Activated T-cell treated with anti-CD3 and anti-CD28 coated beads, Interleukin-2, amount 50 U/mL, for 24 hours (primary cell): ENCODE results near the gene ADGRG6.
A peak's percentile ranks its signal among the peaks of the same experiment; 100 is the strongest.

ENCODE experiments used
- DNase-seq: peaks from one replicate; pipeline ENCODE4 v3.0.0-alpha.2; 2020
- H3K27ac Mint-ChIP-seq: 2 replicates; pipeline ENCODE4 v1.8.0; 2020; ENCODE audit warnings: mild to moderate bottlenecking, mixed read lengths
- H3K27me3 Mint-ChIP-seq: 2 replicates; pipeline ENCODE4 v1.8.0; 2020; ENCODE audit warnings: mixed read lengths
- H3K36me3 Mint-ChIP-seq: 2 replicates; pipeline ENCODE4 v1.8.0; 2020; ENCODE audit warnings: low read depth, mixed read lengths
- H3K4me1 Mint-ChIP-seq: 2 replicates; pipeline ENCODE4 v1.8.0; 2020; ENCODE audit warnings: low read depth, mixed read lengths
- H3K4me3 Mint-ChIP-seq: 2 replicates; pipeline ENCODE4 v1.8.0; 2020; ENCODE audit warnings: mild to moderate bottlenecking, moderate library complexity, mixed read lengths
- H3K9me3 Mint-ChIP-seq: 2 replicates; pipeline ENCODE4 v1.8.0; 2020; ENCODE audit warnings: mixed read lengths

Gene ADGRG6

DNA sequence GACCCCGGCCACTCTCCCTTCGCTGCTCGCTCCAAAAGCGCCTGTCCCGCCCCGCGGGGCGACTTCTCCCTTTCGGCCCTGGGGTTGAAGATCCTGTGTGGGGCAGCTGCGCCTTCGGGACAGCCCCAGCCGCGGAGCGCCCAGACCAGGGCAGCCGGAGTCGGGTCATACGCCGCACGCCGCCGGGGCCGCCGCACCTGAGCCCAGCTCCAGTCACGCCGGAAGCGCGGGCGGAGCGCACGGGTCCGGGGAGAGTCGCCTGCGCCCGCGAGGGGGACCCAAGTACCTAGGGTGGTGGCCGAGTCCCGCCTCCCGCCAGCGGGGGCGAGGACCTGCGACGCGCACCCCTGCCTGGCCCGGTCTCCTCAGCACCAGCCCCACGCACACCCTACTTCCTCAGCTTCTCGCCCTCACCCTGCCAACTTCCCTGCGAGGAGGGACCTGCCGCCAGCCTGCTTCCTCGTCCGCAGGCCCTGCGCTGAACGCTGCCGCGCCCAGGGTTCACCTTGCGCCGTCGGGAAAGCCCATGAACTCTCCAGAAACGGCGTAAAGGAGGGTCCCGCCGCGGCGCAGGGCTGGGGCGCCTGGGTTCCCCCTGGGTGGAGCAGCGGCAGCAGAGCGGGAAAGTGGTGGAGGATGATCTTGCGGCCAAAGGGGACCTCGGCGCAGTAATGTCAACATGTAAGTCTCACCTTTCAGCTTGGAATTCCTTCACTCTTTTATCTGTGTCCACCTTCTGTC is at the start of gene ADGRG6:
Gene ADGRG6, plus strand, starts transcription at position 357 of the 741 bp plus-strand sequence. Its CDS starts 323 bp downstream, at position 680.
- H3K4me1 Mint-ChIP-seq = peaks cover 15% of the 10 kb centered on the region
- no peaks in the 10 kb centered on the region for H3K9me3 Mint-ChIP-seq
- H3K36me3 Mint-ChIP-seq = no peaks in the 10 kb centered on the region
- no peak within 1 kb of the TSS for H3K27ac Mint-ChIP-seq
- peaks cover 36% of the 10 kb centered on the region for H3K27me3 Mint-ChIP-seq
- H3K4me3 Mint-ChIP-seq = peak within 1 kb of the TSS; percentile 78
- peak; percentile 73 for DNase-seq

DNA sequence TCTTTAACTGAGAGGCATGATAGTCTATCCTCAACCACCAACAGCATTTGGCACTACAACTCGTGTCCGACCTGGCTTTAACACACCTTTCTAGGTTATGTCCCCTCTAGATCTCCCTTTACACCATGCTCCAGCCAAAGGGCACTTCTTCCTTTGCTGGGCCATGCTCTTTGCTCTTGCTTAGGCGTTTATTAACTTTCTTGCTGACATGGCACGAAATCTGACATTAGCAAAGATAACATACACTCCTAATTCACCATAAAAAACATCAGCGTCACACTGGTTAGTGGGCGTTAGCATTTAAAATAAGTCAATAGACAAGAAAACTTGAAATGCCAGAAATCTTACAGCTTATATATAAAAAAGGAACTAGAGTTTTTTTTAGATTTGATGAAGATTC is 47.3 kb upstream of the ADGRG6 start:
- no peaks in the 10 kb centered on the region for H3K9me3 Mint-ChIP-seq
- no peak for DNase-seq
- H3K27me3 Mint-ChIP-seq = no peaks in the 10 kb centered on the region
- H3K4me1 Mint-ChIP-seq = no peaks in the 10 kb centered on the region
- no peaks in the 10 kb centered on the region for H3K36me3 Mint-ChIP-seq
- no peak overlapping the region for H3K27ac Mint-ChIP-seq
- H3K4me3 Mint-ChIP-seq = no peak overlapping the region

DNA sequence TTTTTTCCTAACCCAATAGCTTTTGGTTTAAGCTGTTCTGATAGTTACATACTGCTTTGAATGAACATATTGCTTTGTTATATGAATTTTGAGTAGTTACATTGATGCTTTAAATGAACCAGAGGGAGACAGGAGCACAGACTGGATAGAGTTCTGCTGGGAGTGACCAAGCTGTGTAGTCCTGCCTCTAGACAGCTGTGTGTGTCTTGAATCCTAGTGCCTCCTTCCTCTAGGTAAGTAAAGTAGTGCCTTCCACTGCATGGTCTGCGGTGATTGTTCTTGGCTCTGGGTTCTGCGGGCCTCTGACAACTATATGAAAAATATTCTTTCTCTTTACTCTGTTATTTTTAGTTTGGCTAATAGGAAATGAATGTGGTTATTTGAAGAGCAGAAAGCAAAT is 46.0 kb upstream of the ADGRG6 start:
- Mint-ChIP-seq H3K4me3 (no peak overlapping the region), H3K36me3 (no peaks in the 10 kb centered on the region), H3K27me3 (no peaks in the 10 kb centered on the region), H3K27ac (no peak overlapping the region), H3K4me1 (no peaks in the 10 kb centered on the region), H3K9me3 (no peaks in the 10 kb centered on the region)
- DNase-seq = no peak

DNA sequence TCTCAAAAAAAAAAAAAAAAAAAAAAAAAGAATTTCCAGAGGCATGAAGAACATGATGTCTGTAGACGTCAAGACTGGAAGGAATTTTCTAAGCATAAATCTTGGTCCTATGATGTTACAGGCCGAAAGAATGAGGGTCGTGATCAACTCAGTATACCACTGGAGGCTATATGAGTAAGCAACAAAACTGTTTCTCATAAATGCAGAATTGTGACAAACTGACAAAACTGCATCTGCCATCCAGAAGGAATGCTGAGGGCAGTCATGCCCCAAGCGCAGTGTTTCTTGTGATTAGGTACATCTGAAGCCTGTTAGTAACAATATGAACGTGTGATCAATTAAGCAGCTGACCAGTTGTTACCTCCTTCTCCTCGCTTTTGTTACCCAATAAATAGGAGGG is 43.5 kb upstream of the ADGRG6 start:
- no peak for DNase-seq
- H3K27ac Mint-ChIP-seq = no peak overlapping the region
- no peaks in the 10 kb centered on the region for H3K27me3 Mint-ChIP-seq
- no peak overlapping the region for H3K4me3 Mint-ChIP-seq
- H3K36me3 Mint-ChIP-seq = no peaks in the 10 kb centered on the region
- no peaks in the 10 kb centered on the region for H3K4me1 Mint-ChIP-seq
- H3K9me3 Mint-ChIP-seq = no peaks in the 10 kb centered on the region

DNA sequence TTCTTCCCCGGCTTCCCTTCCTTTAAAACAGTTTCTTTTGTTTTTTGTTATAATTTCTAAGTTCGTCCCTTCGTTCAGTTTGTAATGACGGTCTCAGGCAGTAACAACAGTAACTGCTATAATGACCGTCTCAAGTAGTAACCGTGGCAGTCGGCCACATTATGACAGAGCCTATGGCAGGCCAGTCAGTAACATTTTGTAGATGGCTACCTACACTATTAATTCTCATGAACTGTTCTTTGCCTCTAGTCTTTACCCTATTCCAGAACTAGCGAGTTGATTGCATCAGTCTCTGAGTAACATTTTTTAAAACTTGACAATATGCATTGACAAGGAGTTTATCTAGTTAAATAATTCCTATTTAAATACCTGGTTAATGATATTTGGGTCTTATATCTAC is 43.0 kb upstream of the ADGRG6 start:
- Mint-ChIP-seq H3K4me3 (no peak overlapping the region), H3K36me3 (no peaks in the 10 kb centered on the region), H3K27ac (no peak overlapping the region), H3K27me3 (no peaks in the 10 kb centered on the region), H3K9me3 (no peaks in the 10 kb centered on the region), H3K4me1 (no peaks in the 10 kb centered on the region)
- DNase-seq = no peak

DNA sequence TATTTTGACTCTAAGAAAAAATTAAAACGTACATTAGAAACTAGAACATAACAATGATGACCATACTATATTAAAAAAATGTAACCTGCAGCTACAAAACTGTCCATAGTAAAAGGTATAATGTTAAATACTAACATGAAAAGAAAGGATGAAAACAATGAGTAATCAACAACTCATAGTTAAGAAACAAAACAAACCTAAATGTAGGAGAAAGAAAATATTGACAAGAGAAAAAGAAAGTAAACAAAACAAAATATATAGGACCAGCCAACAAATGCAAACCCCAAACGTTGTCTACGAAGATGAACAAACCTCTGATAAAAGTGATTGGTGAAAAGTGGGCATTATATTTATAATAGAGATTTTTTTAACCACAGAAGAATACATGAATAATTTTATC is 41.1 kb upstream of the ADGRG6 start:
- DNase-seq = no peak
- no peaks in the 10 kb centered on the region for H3K4me1 Mint-ChIP-seq
- H3K4me3 Mint-ChIP-seq = no peak overlapping the region
- no peaks in the 10 kb centered on the region for H3K9me3 Mint-ChIP-seq
- no peaks in the 10 kb centered on the region for H3K27me3 Mint-ChIP-seq
- no peak overlapping the region for H3K27ac Mint-ChIP-seq
- H3K36me3 Mint-ChIP-seq = no peaks in the 10 kb centered on the region

DNA sequence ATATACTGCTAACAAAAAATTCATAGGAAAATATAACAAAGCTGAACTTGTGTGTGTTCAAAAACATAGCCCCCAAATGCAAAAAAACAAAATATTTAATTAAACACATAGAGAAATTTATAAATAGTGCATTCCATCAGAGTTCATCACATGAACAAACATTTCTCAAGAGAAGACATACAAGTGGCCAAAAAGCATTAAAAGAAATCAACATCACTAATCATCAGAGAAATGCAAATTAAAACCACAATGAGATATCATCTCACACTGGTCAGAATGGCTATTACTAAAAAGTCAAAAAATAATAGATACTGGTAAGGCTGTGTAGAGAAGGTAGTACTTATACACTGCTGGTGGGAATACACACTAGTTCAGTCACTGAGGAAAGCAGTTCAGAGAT is 39.6 kb upstream of the ADGRG6 start:
- no peaks in the 10 kb centered on the region for H3K36me3 Mint-ChIP-seq
- DNase-seq = no peak
- H3K4me3 Mint-ChIP-seq = no peak overlapping the region
- no peaks in the 10 kb centered on the region for H3K27me3 Mint-ChIP-seq
- no peaks in the 10 kb centered on the region for H3K4me1 Mint-ChIP-seq
- no peak overlapping the region for H3K27ac Mint-ChIP-seq
- H3K9me3 Mint-ChIP-seq = no peaks in the 10 kb centered on the region

DNA sequence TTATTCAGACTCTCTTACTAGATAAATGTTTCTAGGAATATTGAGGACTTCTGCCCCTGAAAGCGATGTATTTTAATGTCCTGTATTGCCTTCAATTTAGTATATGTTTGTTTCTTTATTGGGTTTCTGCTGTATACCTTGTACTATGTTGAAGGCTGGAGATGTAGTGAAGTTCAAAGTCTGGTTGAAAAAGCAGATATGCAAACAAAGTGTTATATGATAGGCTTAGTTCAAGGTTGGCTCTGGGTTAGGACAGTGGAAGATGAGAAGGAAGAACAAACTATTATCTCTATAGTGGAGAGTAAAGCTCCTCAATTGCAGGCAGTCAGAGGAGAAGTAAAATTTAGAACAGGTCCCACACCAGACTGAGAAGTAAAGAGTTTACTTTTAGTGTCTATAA is 36.3 kb upstream of the ADGRG6 start:
- Mint-ChIP-seq H3K27ac (no peak overlapping the region), H3K27me3 (no peaks in the 10 kb centered on the region), H3K9me3 (no peaks in the 10 kb centered on the region), H3K36me3 (no peaks in the 10 kb centered on the region), H3K4me3 (no peak overlapping the region), H3K4me1 (no peaks in the 10 kb centered on the region)
- DNase-seq = no peak

DNA sequence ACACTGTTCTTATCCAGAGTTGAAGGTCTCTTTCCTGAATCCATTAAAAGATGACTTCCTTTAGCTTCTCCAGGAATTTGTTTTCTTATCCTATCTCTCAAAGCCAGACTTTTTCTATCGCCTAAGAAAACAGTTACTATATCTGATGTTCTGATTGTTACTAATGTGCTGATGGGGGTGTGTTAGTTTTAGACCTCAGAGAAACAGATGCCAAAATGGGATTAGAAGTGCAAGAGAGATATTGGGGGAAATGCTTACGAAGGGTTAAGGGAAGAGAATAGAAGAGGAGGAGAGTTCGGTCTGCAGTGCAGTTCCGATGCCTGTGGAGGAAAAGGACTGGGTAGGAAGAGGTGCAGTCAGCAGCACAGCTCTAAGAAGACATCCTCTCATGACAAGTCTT is 35.7 kb upstream of the ADGRG6 start:
- Mint-ChIP-seq H3K9me3 (no peaks in the 10 kb centered on the region), H3K4me3 (no peak overlapping the region), H3K27ac (no peak overlapping the region), H3K36me3 (no peaks in the 10 kb centered on the region), H3K4me1 (no peaks in the 10 kb centered on the region), H3K27me3 (no peaks in the 10 kb centered on the region)
- DNase-seq = no peak

DNA sequence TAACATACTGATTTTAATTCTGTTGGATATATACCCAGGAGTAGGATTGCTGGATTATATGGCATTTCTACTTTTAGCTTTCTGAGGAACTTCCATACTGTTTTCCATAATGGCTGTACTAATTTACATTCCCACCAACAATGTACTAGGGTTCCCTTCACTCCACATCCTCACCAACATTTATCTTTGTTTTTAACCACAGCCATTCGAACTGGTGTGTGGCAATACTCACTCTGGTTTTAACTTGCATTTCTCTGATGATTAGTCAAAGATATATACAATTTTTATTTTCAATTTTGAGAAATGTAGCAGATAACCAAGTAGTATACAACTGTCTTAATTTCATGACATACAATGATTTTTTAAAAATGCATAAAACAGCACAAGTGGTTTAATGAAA is 30.3 kb upstream of the ADGRG6 start:
- no peak for DNase-seq
- H3K36me3 Mint-ChIP-seq = no peaks in the 10 kb centered on the region
- H3K27me3 Mint-ChIP-seq = no peaks in the 10 kb centered on the region

DNA sequence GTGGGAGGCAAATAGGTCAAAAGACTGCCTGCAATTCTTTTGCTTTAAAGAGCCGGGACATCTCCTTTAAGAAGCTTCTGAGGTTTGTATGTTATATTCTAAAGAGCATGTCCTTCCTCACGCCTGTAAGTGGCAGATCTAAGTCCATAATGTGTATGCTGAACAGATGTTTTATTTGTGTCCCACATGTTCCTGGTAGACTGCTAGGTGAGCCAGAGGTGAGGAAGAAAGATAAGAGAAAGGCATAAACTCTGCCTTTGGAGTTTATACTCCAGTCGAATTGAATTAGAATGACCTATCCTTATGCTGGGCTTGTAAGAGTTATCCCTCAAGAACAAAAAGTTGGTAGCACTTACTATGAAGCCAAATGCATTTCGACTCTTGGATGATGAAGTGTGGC is 27.2 kb upstream of the ADGRG6 start:
- H3K36me3 Mint-ChIP-seq = no peaks in the 10 kb centered on the region
- H3K9me3 Mint-ChIP-seq = no peaks in the 10 kb centered on the region
- H3K4me1 Mint-ChIP-seq = no peaks in the 10 kb centered on the region
- DNase-seq = no peak
- H3K27me3 Mint-ChIP-seq = no peaks in the 10 kb centered on the region
- H3K4me3 Mint-ChIP-seq = no peak overlapping the region
- no peak overlapping the region for H3K27ac Mint-ChIP-seq

More for the DNA sequence above, 30.3 kb upstream of the ADGRG6 start:
- H3K4me1 Mint-ChIP-seq = no peaks in the 10 kb centered on the region
- H3K27ac Mint-ChIP-seq = no peak overlapping the region
- H3K9me3 Mint-ChIP-seq = no peaks in the 10 kb centered on the region
- no peak overlapping the region for H3K4me3 Mint-ChIP-seq

DNA sequence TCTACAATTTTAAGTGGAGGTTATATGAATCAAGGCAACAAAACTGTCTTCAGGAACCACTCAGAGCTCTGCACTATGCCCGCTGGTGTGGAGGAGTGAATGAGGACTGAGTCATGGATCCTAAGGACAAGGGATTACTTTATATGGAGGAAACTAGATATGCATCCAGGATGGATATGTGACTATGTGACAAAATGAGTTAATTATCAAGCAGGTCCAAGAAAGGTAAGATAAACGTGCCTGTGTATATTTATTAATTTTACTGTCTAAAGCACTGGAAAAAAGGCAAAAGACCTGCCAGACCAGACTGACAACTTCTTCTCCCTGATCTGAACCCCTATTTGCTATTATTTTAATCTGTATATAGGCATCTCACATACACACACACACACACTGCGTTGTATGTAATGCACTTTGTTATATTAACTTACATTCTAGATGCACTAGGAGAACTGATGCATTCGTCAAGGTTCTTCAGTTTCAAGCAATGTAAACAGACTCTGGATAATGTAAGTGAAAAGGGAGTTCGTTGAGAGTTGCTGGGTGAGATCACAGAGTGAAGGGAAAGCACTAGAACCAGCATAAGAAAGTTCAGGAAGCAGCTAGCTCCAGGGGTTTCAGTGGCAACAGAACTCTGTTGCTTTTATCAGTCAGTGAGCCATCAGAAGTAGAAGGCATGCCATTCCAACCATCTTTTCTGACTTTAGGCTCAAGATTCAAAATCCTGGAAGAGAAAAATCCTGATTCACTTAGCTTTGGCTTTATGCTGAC is 26.4 kb upstream of the ADGRG6 start:
- Mint-ChIP-seq H3K4me3 (no peak overlapping the region), H3K27ac (no peak overlapping the region), H3K36me3 (no peaks in the 10 kb centered on the region), H3K9me3 (no peaks in the 10 kb centered on the region), H3K4me1 (no peaks in the 10 kb centered on the region), H3K27me3 (no peaks in the 10 kb centered on the region)
- no peak for DNase-seq

DNA sequence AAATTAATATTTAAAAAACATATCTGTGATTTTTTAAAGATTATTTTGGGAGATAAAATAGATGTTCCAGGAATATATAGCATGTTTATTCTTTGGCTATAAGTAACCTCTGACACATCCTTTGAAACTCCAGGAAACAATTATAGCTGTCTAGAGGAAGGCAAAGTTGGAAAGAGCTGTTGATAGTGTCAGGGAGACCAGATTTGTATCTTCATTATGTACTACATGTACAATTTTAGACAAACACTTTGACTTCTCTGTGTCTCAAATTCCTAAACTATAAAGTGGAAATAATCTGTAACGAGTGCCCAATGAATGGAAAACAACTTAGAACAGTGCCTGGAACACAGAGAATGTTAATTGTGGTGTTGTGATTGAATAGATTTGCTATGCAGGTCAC is 25.6 kb upstream of the ADGRG6 start:
- Mint-ChIP-seq H3K4me1 (no peaks in the 10 kb centered on the region), H3K4me3 (no peak overlapping the region), H3K9me3 (peaks cover 5% of the 10 kb centered on the region), H3K27me3 (no peaks in the 10 kb centered on the region), H3K36me3 (no peaks in the 10 kb centered on the region), H3K27ac (no peak overlapping the region)
- DNase-seq = no peak

DNA sequence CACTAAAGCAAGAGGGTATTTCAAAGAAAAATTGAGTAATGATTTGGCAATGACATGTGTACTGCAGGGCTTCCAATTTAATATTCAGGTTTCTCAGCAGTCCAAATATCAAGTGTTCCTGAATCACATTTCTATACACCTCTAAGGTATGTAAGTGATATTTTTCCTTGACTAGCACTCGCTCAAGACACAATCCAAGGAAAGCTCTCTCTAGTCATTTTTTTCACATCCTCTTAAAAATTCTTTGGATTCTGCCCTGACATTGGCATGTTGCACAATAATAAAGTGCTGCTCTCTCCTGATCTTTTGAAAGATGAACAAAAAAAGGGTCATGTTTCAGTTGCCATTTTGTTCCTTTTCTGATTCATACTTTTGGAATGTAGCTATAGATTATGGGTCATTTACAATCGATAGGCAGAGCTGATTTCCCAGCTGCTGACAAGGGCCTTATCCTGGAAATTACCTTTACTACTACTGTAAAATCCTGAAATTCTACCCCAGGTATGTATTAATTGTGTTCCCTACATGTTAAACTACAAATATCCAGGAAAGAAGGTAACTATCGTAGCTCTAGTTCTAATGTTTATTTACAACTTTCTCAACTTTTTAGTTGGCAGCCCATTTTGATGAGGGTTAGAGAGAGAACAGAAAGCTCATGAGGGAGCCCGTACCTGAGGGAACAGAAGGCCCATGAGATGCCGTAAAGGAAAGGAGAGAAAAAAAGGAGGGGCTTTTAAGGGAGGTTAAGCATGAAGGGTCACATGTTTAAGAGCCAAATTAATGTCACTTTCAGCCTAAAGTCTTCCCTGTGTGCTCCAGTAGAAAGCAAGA is 22.2 kb upstream of the ADGRG6 start:
- H3K9me3 Mint-ChIP-seq = peaks cover 5% of the 10 kb centered on the region
- no peak overlapping the region for H3K4me3 Mint-ChIP-seq
- no peaks in the 10 kb centered on the region for H3K4me1 Mint-ChIP-seq
- DNase-seq = no peak
- H3K27ac Mint-ChIP-seq = no peak overlapping the region
- no peaks in the 10 kb centered on the region for H3K27me3 Mint-ChIP-seq
- no peaks in the 10 kb centered on the region for H3K36me3 Mint-ChIP-seq

DNA sequence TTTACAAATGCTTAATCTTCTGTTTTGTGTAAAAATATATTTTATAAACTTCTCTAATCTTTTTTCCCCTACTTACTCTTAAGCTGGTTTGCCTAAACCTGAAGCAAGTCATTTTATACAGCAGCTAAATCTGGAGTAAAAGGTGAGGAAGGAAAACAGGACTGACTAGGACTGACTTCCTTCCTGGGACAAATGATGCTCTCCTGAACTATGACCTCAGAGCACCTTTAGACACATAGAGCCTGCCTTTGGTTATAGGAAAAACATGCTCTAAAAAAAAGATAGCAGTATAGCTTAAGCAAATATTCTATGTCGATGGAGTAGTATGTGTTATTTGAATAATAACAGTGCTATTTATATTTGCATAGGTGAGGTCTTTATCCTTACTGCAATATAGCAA is 21.5 kb upstream of the ADGRG6 start:
- Mint-ChIP-seq H3K4me3 (no peak overlapping the region), H3K36me3 (no peaks in the 10 kb centered on the region), H3K27ac (no peak overlapping the region), H3K9me3 (peaks cover 5% of the 10 kb centered on the region), H3K4me1 (no peaks in the 10 kb centered on the region), H3K27me3 (no peaks in the 10 kb centered on the region)
- no peak for DNase-seq
